ENCODE results near the gene RMI2. TPM values are rescaled to one million over a fixed set of nuclear protein-coding genes. Genes with fewer than 3 reads are reported as not detected.

RMI2 gene
- total and polyA plus RNA-seq, 2 of the 8 experiments (the other 6 are each of a cell fraction or from before 2014, with no cell fraction given): 58.2 to 96.0 TPM

GRCh38 chr16:11355862-11356261 lies 10.6 kb downstream of the RMI2 start (continued):
- TF ChIP-seq CHD7 (IDR thresholded peaks at IDR 0.05; ENCODE audit: insufficient replicate concordance, low read length) (no peak), SP1 (IDR thresholded peaks at IDR 0.05; ENCODE audit: low read depth, low read length) (no peak), ASH2L (IDR thresholded peaks at IDR 0.05; ENCODE audit: low read length) (no peak), CREB1 (IDR thresholded peaks at IDR 0.05) (no peak), POU5F1 (IDR thresholded peaks at IDR 0.05; ENCODE audit: low read depth, low read length) (no peak), RNF2 (IDR thresholded peaks at IDR 0.05; ENCODE audit: borderline replicate concordance, low read depth, low read length, missing control alignments, poor library complexity, severe bottlenecking) (no peak), ZNF274 (IDR thresholded peaks at IDR 0.05; ENCODE audit: borderline replicate concordance, extremely low read depth, low read length) (no peak), FOSL1 (IDR thresholded peaks at IDR 0.05; ENCODE audit: insufficient read depth, low read depth, low read length) (no peak)
